Body of pancreas (tissue), 4 donors: ENCODE measurements around the gene MCAM.
A peak's percentile ranks its signal among the peaks of the same experiment; 100 is the strongest.

Experiments used
- POLR2A ChIP-seq, 3 donors: fragments of 450-650 bp; IDR thresholded peaks; one replicate each; pipeline ENCODE4 v1.6.1; 2016; ENCODE audit warnings: antibody characterized with exemption in 3 of 3, mild to moderate bottlenecking in 2 of 3
- TF ChIP-seq, protein P1 (sequence below), 7 experiments: fragments of 450-650 bp in 4 of 7; fragments of 200-600 bp in 3 of 7; sonication (generic) in 3 of 7; IDR thresholded peaks; one replicate each; pipeline ENCODE4 v1.5.1; 2016 to 2019; ENCODE audit warnings: antibody characterized with exemption in 7 of 7

DNA sequence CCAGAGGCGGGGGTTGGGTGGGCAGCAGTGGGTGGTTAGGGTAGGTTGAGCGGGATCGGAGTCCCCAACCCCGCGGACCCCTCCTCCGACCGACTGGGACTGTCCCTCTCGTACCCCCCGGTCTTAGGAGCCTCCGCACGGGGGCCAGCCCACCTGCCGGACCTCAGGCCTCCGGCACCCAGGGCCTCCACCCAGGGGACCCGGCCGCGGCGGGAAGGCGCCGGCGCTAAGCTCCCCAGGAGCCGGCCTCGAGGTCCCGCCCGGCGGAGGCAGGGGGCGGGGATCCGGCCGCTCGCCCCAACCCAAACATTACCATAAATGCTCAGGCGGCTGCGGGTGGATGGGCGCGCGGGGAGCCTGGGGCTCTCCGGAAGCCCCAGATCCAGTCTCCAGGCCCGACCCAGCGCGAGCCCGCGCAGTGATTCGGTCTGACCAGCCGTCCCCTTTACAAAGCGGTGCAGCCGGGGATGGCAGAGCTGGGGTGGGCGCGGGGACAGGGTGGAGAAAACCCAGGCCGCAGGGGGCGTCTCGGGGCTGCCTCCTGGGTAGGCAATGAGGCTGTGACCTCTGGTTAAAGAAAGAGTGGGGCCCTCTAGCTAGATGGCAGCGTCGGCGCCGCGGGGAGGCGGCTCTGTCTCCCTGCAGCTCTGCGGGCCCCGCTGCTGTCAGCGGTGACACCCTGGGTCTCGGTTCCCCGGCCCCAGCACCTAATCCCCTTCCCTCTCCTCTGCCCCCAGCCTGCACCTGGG, 4.0 kb upstream of the MCAM start:
- TF ChIP-seq, protein P1, sequence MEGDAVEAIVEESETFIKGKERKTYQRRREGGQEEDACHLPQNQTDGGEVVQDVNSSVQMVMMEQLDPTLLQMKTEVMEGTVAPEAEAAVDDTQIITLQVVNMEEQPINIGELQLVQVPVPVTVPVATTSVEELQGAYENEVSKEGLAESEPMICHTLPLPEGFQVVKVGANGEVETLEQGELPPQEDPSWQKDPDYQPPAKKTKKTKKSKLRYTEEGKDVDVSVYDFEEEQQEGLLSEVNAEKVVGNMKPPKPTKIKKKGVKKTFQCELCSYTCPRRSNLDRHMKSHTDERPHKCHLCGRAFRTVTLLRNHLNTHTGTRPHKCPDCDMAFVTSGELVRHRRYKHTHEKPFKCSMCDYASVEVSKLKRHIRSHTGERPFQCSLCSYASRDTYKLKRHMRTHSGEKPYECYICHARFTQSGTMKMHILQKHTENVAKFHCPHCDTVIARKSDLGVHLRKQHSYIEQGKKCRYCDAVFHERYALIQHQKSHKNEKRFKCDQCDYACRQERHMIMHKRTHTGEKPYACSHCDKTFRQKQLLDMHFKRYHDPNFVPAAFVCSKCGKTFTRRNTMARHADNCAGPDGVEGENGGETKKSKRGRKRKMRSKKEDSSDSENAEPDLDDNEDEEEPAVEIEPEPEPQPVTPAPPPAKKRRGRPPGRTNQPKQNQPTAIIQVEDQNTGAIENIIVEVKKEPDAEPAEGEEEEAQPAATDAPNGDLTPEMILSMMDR (IDR thresholded peaks at IDR 0.05), result no peak
- TF ChIP-seq POLR2A (IDR thresholded peaks at IDR 0.05), result peak in 2 of 3 donors; percentile 32 to 33
